ENCODE data around the gene RIOK2. TPM values are rescaled to one million over a fixed set of nuclear protein-coding genes. Genes with fewer than 3 reads are reported as not detected.

Gene RIOK2
- total RNA-seq, 1 donor from 2014 or later = 17.9 TPM

GRCh38 chr5:97135868-97136267 lies 47.2 kb downstream of the RIOK2 start:
- no peak for ATAC-seq
- DNase-seq (ENCODE audit: low spot score) = no peak
- intact Hi-C loops (cut with DNase I) = no loop called here

GRCh38 chr5:97134634-97135033 lies 48.4 kb downstream of the RIOK2 start:
- ATAC-seq = no peak
- no peak for DNase-seq (ENCODE audit: low spot score)
- intact Hi-C loops (cut with DNase I) = no loop called here

GRCh38 chr5:97133101-97133500 lies 49.9 kb downstream of the RIOK2 start:
- ATAC-seq (no peak), DNase-seq (ENCODE audit: low spot score) (no peak)
- intact Hi-C loops (cut with DNase I) = no loop called here

GRCh38 chr5:97131921-97132320 lies 51.1 kb downstream of the RIOK2 start:
- DNase-seq (ENCODE audit: low spot score) (no peak), ATAC-seq (no peak)
- intact Hi-C loops (cut with DNase I) = no loop called here

- ATAC-seq = no peak
- intact Hi-C loops (cut with DNase I) = no loop called here
- no peak for DNase-seq (ENCODE audit: low spot score)
Measured at GRCh38 chr5:97131139-97131710, 51.8 kb downstream of the RIOK2 start.

- ATAC-seq = no peak
- DNase-seq (ENCODE audit: low spot score) = no peak
- intact Hi-C loops (cut with DNase I) = no loop called here
Measured at GRCh38 chr5:97127727-97128126, 55.3 kb downstream of the RIOK2 start.

- no peak for ATAC-seq
- no peak for DNase-seq (ENCODE audit: low spot score)
- intact Hi-C loops (cut with DNase I) = no loop called here
Measured at GRCh38 chr5:97125125-97125683, 57.8 kb downstream of the RIOK2 start.

GRCh38 chr5:97124335-97124734 lies 58.7 kb downstream of the RIOK2 start:
- intact Hi-C loops (cut with DNase I) = no loop called here
- DNase-seq (ENCODE audit: low spot score) (no peak), ATAC-seq (no peak)

- DNase-seq (ENCODE audit: low spot score) (no peak), ATAC-seq (no peak)
- intact Hi-C loops (cut with DNase I) = no loop called here
Measured at GRCh38 chr5:97121848-97122247, 61.2 kb downstream of the RIOK2 start.

GRCh38 chr5:97120195-97120594 lies 62.9 kb downstream of the RIOK2 start:
- ATAC-seq (no peak), DNase-seq (ENCODE audit: low spot score) (no peak)
- intact Hi-C loops (cut with DNase I) = no loop called here

GRCh38 chr5:97119007-97119390 lies 64.0 kb downstream of the RIOK2 start:
- no peak for DNase-seq (ENCODE audit: low spot score)
- ATAC-seq = no peak
- intact Hi-C loops (cut with DNase I) = no loop called here

- intact Hi-C loops (cut with DNase I) = no loop called here
- DNase-seq (ENCODE audit: low spot score) (no peak), ATAC-seq (no peak)
Measured at GRCh38 chr5:97118261-97119006, 64.6 kb downstream of the RIOK2 start.

GRCh38 chr5:97115932-97116331 lies 67.1 kb downstream of the RIOK2 start:
- DNase-seq (ENCODE audit: low spot score) (no peak), ATAC-seq (no peak)
- intact Hi-C loops (cut with DNase I) = no loop called here

- DNase-seq (ENCODE audit: low spot score) = no peak
- ATAC-seq = no peak
- intact Hi-C loops (cut with DNase I) = no loop called here
Measured at GRCh38 chr5:97112230-97112629, 70.8 kb downstream of the RIOK2 start.

- intact Hi-C loops (cut with DNase I) = no loop called here
- no peak for DNase-seq (ENCODE audit: low spot score)
- ATAC-seq = no peak
Measured at GRCh38 chr5:97111616-97112015, 71.4 kb downstream of the RIOK2 start.

GRCh38 chr5:97111004-97111403 lies 72.0 kb downstream of the RIOK2 start:
- no peak for ATAC-seq
- intact Hi-C loops (cut with DNase I) = no loop called here

More at GRCh38 chr5:97111004-97111403, 72.0 kb downstream of the RIOK2 start:
- no peak for DNase-seq (ENCODE audit: low spot score)

Other genes with a start within 250 kb of the RIOK2 start
- gene LNPEP, start 247.2 kb downstream of the RIOK2 start, total RNA-seq = 43.1 TPM
- gene LIX1, start 40.6 kb downstream of the RIOK2 start, total RNA-seq = not detected

All from sciatic nerve (tissue), 2 donors.